ENCODE measurements around the gene SLC43A1.
"Not testable (repeated sequence)": the region's sequence is repeated elsewhere in the genome, so short reads cannot be mapped to it uniquely, and the experiment has no call there.

SLC43A1 gene

DNA sequence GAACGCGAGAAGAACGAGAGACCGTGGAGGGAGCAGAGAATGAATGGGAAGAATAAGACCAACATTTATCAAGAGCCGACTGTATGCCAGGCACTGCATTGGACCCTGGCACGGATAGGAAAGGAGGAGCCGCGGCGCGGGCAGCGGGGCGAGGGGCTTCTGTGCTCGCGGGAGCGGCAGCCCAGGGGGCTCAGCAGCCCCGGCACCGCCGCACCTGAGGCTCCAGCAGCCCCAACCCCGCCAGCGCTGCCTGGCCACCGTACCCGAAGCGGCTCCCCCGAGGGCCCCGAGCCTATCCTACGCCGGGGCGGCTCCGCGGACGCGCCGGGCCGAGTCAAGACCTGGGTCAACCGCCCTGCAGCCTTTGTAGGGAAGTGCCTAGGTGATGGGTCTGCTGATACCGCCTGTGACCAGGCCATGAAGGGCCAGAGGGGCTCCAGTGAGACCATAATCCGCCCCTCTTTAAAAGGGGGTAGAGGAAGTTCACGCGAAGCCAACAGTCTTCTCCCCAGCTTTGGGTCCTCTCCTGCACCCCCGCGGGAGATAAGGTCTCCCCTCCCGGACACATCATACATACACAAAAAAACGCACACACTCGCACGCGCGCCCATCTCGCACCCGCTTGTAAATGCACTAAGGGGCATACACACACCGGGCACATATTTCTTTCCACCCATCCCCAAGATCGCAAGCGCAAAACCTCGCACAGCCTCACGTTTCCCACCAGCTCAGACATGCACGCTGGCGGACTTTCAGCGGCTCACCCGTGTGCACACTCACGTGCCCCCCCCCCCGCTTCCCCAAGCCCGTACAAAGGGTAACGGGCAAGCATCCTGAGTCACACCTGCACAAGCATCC, 56.1 kb downstream of the SLC43A1 start:
- peak; percentile 75 for DNase-seq

DNA sequence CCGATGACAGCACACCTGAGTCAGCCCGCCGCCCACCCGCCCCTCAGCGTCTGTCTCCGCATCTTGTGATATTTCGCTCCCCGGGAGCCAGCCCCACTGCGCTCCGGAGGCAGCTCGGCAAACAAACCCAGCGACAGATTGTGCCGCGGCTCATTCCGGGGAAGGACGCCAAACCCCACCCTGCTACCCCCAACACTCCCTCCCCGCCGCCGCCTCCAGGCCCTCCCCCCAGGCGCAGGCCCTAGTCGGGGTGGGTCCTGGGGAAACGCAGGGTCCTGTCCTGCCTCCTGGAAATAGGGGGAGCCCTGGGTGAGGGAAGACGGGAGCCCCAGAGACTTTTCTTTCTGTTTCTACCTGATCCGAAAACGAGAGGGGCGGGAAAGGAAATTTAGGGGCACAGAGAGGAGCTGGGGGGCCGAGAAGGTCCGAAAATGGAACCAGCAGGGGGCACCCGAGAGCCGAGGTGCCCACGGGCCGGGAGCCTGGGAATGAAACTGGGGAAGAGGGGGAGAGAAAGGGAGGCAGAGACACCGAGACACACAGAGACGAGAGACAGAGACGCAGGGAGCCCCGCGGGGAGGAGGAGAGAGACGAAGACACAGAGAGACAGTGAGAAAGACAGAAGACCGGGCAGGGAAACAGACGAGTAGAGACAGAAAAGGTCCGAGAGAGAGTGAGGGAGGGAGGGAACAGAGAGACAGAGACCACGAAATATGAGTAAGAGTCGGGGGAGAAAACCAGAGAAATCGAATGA, 56.9 kb downstream of the SLC43A1 start:
- peak; percentile 95 for DNase-seq

DNA sequence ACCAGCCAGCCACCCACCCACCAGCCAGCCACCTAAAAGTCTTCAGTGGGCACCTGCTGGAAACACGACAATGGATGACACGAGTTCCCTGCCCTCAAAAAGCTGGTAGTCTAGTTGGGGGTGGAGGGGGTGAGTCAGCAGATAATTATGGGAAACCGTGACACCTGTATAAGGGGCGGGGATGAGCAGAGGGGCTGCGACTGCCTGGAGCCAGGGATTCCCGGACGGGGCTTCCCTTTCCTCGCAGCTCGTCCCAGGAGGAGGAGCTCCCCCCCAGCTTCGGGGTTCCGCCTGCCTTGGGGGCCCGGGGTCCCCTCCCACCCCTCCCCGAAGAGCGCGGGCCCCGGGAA, 57.5 kb downstream of the SLC43A1 start:
- peak; percentile 94 for DNase-seq

- no peak for DNase-seq
Observed at GRCh38 chr11:57457643-57458023, 57.9 kb downstream of the SLC43A1 start.

DNA sequence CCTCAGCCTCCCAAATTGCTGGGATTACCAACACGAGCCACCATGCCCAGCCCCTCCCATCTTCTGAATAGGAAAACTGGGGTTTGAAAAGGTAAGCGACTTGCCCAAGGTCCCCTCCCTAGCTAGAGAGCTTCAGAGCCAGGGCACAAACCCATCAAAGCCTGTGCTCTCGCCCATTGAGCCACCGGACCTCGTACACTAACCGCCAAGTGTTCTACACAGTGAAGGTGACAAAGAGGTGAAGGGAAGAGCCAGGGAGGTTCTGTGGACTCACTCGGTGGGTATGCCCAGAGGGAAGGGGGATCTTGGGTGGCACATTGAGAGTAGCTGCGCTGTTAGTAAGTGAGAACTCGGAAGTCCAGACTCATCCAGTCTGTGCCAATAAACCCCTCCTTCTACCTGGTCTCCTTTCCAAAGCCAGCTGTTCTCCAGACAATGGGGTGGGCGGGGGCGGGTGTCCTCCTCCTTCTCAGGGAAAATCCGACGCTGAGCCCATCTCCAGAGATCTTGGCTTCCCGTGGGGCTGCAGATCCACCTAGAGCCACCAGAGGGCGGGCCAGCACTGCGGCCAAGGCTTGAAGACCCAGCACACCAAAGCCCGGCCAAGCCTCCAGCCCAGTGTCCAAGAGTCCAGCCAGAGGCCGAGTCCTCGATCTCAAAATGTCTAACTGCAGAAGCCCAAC, 58.4 kb downstream of the SLC43A1 start:
- peak; percentile 86 for DNase-seq

- no peak for DNase-seq
Observed at GRCh38 chr11:57453543-57454177, 61.8 kb downstream of the SLC43A1 start.

DNA sequence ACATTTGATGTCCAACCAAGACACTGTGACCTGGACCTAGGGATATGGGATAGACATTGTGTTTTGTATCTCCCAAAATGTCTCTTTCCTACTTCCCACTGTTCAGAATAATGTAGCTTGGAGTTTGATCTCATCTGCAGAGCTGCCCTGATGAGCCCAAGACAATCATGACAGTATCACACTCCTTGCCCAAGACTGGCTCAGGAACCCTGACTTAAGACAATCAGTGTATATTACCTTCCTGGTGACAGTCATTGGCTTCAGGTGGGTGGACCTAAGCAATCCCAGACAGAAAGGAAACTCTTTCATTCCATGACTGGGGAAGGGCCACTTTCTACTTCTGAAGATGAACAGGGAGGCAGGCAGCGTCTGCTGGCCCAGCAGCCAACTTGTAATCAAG, 69.4 kb downstream of the SLC43A1 start:
- DNase-seq: no peak

- not testable (repeated sequence) for DNase-seq
Observed at GRCh38 chr11:57445122-57445394, 70.4 kb downstream of the SLC43A1 start.

DNA sequence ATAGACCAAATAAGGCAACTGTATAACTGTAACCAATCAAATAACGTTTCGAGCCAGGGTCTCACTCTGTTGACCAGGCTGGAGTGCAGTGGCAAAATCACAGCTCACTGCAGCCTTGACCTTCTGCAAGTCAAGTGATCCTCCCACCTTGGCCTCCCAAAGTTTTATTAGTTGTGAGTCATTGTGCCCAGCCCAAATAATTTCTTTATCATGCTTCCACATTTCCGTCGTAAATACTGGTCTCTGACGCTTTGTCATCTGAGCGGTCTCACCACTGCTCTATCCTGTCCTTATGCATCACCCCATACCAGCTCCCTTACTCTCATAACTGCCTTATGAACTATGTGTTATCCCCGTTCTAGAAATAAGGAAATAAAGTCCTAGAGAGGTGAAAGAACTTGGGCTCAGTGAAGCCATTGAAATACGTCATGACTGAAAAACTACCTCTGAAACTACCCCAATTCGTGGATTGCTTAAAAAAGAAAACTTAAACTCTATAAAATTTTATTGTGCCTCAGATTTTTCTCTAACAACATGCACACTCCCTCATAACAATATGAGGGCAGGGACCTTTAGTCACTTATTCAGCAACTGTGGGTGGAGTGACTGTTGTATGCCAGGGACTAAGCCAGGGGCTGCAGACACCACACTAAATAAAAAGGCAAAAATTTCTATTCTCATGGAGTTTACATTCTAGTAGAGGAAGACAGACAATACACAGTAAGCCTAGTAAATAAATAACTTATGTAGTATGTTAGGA, 71.0 kb downstream of the SLC43A1 start:
- no peak for DNase-seq

DNA sequence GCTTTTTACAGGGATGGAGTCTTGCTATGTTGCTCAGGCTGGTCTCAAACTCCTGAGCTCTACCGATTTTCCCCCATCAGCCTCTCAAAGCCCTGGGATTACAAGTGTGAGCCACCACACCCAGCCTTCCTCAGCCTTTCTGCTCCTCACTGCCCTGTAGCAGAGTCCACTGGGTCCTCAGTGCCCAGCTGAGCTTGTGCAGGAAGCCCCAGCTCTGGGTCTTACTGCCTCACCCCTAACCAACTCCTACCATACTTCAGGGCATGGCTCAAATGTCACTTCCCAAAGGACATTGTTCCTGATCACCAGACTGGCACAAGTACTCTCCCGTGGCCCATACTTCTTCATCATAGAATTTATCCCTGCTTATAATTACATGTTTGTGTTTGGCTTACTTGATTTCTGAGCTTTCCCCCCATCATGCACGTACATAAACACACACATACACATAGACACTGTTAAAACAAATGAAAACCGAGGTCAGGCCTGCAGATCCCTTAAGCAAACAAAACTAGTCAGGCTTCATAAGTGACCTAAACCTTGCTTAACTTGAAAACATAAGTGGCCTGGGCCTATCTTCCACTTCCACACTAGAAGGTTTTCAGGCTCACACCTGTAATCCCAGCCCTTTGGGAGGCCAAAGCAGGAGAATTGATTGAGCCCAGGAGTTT, 74.6 kb downstream of the SLC43A1 start:
- DNase-seq: no peak

DNA sequence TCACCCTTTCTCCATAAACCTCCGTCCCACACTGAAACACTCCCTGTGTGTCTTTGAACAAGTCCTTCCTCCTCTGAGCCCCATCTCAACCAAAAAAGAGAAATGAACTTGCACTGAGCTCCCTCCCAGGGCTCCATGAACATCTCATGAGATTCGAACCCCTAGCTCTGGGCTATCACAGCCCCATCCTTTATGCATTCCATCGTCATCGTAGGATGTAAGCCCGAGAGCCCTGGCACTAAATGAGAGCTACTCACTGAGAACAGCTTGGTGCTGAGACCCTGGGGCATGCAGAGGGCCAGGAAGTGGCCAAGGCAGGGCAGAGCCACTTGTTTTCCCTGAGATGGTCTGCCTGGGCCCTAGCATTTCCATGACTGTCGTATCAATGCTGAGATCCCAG, 75.7 kb downstream of the SLC43A1 start:
- DNase-seq: no peak

- no peak for DNase-seq
Observed at GRCh38 chr11:57438345-57439285, 76.9 kb downstream of the SLC43A1 start.

DNA sequence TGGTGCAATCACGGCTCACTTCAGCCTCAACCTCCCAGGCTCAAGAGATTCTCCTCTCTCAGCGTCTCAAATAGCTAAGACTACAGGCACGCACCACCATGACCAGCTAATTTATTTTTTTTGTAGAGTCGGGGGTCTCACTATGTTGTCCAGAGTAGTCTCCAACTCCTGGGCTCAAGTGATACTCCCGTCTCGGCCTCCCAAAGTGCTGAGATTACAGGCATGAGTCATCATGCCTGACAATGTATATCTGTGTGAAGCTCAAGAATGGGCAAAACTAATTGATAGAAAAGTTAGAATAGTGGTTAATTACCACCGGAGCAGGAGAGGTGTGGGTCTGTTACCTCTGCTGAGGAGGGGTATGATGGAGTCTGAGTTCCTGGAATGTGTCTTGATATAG, 79.5 kb downstream of the SLC43A1 start:
- no peak for DNase-seq

- no peak for DNase-seq
Observed at GRCh38 chr11:57434640-57435546, 80.6 kb downstream of the SLC43A1 start.
